ENCODE data around the gene HDAC9.

GRCh38 chr7:18540396-18540795 lies 44.8 kb downstream of the HDAC9 start:
- no peak for TF ChIP-seq EZH2 (IDR thresholded peaks at IDR 0.05)
- no peak for TF ChIP-seq CTCF (IDR thresholded peaks at IDR 0.05)
- TF ChIP-seq EZH2phosphoT487 (IDR thresholded peaks at IDR 0.05) = no peak
